Activated CD8-positive, alpha-beta memory T cell treated with anti-CD3 and anti-CD28 coated beads for 24 hours (primary cell): ENCODE results near the gene RFC5.
"Not testable (repeated sequence)": the region's sequence is repeated elsewhere in the genome, so short reads cannot be mapped to it uniquely, and the experiment has no call there.

Experiments
- DNase-seq: peaks from one replicate; pipeline ENCODE4 v3.0.0-alpha.2; 2020

Gene RFC5

DNA sequence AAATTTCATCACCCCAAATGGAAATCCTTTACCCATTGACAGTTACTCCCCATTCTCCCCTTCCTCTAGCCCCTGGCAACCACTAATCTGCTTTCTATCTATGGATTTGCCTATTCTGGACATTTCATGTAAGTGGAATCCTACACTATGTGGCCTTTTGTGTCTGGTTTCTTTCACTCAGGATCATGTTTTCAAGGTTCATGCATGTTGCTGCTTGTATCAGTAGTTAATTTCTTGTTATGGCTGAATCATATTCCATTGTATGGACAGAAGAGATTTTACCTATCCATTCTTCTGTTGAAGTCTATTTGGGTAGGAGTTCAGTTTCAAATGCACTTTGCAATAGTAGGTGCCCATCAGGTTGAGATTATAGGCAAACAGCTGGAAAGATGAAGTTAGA lies 1.4 kb downstream of the RFC5 start:
- no peak for DNase-seq

DNA sequence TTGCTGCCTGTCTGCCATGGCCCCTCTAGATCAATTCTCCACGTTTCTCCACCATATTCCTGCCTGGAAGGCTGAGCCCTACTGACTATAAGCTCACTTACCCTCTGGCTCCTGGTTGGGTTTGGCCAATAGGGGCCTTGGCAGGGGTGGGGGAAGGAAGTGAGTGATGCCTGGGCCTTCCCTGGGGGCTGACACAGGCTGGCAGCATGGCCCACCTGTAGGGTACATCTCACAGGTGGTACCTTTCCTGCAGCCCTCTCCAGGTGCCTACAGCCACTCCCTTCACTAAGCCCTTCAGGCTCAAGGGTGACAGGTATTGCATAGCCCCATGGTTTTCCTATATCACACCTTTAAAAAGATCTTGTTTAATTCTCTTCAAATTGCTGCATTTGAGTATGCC lies 3.5 kb downstream of the RFC5 start:
- no peak for DNase-seq

DNA sequence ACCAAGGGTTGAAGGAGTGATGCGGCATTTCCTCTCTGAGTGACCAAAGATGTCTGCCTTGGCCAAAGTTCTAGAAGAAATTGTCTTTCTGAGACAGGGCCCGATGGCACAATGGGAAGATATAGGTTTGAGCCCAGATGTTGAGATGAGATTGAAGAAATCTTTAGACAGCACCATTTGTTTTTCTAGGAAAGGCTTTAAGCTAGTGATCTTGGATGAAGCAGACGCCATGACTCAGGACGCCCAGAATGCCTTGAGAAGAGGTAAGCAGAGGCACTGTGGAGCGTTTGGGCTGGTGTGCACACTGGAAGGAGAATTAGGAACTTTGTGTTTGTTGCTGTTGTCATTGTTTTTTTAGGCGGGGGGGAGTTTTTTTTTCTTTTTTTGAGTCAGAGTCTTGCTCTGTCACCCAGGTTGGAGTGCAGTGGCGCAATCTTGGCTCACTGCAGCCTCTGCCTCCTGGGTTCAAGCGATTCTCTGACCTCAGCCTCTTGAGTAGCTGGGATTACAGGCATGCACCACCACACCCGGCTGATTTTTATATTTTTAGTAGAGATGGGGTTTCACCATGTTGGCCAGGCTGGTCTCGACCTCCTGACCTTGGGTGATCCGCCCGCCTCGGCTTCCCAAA lies 5.7 kb downstream of the RFC5 start:
- DNase-seq = not testable (repeated sequence)

DNA sequence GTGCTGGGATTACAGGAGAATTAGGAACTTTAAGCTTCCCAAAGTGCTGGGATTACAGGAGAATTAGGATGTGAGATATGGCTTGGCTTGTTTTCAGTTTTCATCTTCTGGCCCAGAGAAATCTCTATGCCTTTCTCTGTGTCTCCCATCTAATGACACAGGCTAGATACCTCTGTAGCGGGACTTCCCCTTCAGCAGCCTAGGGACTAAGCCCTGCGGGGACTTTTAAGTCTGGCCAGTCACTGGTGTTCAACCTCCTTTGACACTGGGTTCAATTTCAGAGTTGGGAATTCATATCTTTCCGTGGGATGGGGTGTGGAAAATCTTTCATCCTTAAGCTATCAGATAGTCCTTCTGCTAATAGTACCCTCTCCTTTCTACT lies 6.2 kb downstream of the RFC5 start:
- DNase-seq = no peak

DNA sequence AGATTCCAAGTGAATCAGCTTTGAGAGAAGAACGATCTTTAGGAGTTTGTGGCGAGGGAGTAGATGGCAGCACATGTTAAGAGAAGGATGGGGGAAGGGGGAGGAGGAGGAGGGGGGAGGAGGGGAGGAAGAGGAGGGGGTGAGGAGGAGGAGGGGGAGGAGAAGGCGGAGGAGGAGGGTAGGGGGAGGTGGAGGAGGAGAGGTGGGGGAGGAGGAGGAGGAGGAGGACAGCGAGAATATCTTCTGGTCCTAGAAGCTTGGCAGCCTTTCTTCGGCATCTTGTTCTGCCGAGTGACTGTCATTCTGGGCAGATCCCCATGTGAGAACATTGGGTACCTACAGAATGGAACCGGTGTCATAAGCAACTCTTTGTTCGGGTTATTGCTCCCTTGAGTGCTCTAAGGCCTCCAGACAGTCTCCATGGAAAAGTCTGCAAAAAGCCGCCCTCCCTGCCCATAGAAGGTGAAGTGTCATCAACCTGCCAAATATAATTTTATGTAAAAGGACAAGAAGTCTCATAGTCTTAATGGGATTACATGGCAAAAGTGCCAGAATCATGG lies 6.9 kb downstream of the RFC5 start:
- no peak for DNase-seq

DNA sequence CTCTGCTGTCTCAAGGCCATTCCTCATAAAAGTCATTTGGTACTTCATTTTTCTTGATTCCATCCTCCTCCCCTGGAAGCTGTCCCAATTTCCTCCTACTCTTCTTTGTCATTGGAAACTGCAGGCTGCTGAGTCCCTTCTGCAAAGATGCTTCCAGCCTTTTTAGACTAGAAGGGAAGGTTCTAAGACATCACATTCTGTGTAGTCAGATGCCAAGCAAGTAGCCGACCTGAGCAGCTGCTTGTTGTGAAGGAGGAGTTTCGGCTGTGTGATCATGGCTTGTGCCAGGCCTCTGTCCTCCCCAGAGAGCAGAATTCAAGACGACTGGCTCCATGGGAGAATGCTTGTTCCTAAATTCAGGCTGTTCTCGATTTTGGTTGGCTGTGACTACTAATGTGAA lies 8.7 kb downstream of the RFC5 start:
- DNase-seq = no peak

DNA sequence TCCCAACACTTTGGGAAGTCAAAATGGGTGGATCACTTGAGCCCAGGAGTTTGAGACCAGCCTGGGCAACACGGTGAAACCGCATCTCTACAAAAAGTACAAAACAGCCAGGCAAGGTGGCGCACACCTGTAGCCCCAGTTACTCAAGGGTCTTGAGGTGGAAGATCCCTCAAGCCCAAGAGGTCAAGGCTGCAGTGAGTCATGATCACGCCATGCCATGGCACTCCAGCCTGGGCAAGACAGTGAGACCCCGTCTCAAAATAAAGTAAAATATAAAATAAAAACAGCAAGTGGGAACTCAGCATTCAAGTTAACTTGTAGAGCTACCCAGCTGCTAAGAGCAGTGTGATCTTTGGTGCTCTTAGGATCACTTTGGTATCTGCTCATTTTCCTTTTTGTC lies 12.7 kb downstream of the RFC5 start:
- no peak for DNase-seq

DNA sequence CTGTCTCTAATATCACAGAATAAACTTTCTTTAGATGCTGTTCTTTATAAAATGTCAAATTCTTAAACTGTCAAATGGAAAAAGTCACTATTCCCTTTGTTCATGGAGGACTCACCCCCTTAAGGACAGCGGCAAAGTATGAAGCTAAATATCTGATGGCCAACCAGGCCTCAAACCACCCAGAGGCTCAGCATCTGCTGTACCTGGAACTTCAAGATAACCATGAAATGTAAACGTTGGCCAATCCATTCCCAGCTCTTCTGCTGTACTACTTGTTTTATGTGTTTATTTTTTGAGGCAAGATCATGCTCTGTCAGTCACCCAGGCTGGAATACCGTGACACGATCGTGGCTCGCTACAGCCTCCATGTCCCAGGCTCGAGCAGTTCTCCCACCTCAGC lies 15.7 kb downstream of the RFC5 start:
- DNase-seq = no peak

DNA sequence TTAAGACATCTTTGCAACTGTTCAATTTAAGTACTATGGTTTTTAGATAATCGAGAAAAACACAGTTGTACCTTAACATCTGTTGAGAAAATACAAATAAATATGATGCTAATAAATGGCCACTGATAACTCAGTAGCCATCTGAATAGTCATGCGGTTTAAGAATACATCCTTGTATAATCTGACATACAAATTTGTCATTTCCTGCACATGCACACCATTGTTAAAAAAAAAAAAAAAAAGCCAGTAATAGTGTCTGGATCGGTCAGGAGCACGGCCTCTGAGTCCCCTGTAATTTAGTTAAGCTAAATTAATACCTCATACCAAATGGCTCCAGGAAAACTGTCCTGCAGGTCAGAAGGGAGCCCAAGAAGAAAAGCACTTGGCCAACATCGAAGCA lies 16.8 kb downstream of the RFC5 start:
- DNase-seq = no peak

DNA sequence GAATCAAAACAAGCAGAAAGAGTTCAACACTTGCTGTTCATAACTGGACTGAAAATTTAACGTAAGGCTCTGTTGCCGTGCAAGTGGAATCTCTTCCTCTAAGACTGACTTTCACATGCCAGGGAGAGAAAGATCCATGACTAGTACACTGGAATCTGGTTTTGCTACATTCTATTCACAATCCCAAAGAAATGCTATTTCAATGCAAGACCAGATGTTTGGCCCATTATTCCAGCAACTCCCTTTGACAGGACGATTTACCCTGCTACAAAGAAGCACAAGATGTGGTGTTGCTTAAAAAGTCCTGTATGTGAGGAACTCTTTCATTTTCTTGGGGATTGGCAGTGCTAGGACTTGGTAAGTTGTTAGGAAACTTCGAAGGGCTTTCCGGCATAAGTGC lies 17.4 kb downstream of the RFC5 start:
- no peak for DNase-seq

DNA sequence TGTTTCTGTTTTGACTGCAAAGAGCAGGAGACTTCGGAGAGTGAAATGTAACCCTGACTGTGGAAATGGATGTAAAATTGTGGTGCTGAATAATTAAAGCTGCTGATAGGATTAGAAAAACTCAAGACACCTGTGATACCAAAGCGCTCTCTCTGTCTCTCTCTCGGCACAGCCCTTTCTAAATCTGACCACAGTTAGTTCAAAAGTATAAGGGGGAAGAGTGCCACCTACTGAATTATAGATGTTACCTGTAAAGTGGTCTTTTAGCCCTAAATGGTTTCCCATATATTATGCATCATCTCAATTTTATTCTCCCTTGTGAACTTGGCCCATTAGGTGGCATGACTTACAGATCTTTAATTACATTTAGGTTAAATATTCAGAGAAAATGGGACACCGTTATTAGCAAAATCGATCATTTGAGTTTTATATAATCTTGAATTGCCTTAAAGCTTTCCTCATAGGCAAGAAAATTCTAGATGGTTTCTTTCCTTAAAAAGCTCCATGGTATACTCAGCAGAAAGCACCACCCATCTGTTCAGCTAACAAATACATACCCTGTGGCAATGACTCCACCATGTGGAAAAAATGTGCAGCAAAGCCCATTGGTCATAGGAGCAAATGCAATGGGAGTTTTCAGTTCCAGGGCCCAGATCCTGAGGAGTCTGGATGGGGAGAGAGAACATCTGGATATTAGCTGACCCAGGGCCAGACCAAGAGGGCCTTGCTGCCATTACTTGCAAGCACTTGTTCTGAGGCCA lies 18.1 kb downstream of the RFC5 start:
- DNase-seq = no peak

DNA sequence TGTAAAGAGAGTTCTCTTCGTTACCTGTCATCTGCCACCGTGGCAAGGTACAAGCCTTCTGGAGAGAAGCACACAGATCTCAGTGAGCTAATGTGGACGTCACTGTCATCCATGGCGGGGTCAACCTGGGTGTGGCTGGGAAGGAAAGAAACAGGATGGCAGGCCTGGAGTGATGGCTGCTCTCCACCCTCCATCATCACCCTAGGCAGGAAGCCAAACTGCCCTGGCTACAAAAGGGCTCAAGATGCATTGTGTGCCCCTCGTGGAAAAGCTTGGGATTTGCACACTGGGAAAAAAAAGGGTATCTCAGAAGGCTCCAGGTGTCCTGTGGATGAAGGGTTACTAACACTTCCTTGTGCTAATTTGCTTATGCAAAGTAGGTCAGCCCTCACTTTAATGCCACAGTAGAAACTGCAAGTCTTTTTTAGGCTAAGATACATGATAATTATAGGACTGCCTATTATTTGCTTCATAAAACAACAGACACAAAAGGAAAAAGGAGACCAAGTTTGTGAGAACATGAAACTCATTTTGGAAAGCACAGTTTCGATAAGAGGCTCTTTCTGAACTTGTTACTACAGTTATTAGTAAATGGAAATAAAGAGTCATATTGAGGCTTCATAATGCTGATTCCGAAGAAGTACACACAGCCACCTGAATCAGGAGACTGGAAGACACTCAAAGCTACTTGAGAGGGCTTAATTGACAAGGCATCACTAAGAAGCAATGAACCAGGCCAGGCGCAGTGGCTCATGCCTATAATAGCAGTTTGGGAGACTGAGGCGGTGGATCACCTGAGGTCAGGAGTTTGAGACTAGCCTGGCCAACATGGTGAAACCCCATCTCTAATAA lies 18.9 kb downstream of the RFC5 start:
- DNase-seq = peak; percentile 74

DNA sequence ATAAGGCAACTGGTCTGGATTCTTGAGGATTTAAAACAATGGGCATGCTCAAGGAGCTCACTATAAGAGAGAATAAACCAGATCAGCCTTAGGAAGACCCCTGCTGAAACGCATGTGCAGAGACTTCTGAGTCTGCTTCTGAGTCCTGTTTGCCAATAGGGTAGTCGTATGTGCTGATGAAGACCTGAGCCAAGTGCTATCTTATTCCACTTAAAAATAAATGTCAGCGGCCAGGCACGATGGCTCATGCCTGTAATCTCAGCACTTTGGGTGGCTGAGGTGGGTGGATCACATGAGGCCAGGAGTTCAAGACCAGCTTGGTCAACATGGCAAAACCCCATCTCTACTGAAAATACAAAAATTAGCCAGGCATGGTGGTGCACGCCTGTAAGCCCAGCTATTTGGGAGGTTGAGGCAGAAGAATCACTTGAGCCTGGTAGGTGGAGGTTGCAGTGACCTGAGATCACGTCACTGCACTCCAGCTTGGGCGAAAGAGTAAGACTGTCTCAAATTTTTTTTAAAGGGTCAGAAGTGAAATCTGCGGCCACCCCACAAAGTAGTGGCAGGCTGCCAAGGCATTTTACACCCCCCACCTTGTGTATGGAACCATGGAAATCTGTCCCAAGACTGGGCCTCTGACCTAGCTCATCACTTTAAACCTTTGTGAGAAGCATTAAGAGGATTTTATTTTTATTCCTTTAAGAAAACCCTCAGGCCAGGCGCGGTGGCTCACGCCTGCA lies 20.3 kb downstream of the RFC5 start:
- DNase-seq = no peak

DNA sequence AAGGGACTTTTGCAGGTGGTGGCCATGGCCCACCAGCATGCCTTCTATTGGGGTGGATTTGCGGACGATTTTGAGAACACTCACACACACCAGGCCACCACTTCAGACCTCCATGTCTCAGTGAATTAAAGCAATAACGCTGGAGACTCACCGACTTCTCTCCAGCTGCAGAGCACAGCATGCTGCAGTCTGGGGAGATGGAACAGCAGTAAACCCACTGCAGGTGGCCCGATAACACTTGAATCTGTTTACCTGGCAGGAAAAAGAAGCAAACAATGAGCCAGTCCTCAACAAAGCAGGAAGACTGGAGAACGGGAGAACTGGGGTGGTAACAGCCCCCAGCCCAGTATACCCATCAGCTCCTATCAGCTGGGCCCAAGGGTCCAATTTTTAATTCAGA lies 21.6 kb downstream of the RFC5 start:
- no peak for DNase-seq

DNA sequence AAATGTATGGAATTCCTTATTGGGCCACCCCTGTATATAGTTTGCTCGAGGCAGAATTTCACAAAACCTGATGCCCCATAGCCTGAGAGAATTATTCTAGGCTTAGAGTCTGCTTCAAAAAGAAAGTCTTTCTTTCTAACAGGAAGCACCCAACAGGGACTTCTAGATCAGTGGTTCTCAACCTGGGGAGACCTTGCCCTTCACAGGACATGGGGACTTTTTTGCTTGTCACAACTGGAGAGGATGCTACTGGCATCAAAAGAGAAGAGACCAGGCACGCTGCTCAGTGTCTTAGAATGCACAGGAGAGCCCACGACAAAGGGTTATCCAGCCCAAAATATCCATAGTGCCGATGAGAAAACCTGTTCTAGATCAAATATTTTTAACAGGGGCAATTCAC lies 25.6 kb downstream of the RFC5 start:
- no peak for DNase-seq

DNA sequence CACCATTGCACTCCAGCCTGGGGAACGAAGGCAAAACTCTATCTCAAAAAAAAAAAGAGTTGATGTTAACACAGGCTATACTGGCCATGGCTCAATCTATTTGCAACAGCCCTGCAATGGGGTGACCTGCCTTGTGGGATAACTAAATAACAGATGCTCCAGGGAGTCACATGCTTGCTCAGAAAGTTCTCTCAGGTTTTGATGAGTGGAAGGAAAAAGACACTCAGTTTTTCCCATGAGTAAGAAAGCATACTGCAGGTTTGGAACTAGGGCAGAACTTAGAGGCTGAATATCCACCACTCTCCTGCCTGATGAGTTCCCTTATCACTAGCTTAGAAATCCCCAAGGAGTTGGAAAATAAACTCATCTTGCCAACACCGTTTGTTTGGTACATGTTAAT lies 27.6 kb downstream of the RFC5 start:
- no peak for DNase-seq

DNA sequence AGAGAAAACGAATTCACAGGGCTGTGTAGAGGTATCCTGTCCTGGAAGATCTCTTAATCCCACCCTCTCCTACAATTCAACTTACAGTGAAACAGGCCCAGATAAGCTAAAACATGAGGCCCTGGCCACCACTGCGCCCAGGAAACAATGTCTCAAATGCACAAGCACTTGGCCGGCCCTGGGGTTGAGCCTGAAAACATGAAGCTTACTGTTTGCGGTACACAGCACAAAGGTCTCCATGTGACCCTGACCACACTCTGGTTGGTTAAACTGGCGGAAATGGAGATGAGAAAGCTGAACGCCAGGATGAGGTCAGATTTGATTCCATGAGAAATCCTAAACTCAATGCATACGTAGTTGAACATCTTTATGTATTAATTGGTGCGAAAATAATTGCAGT lies 28.1 kb downstream of the RFC5 start:
- no peak for DNase-seq

DNA sequence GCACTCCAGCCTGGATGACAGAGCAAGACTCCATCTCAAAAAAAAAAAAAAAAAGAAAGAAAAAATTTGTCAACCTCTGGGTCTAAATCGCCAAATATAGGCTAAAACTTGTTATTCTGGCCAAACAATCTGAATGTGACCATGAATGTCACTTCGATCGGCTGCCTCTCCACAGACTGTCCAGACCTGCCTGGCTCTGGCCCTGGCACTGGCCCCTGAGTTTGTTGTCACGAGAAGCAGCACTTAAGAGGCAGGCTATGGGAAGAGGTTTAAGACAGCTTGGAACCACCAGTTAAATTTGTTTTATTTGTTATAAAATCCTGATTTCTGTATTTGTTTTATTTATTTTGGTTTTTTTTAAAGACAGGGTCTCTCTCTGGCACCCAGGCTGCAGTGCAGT lies 29.9 kb downstream of the RFC5 start:
- DNase-seq = no peak

DNA sequence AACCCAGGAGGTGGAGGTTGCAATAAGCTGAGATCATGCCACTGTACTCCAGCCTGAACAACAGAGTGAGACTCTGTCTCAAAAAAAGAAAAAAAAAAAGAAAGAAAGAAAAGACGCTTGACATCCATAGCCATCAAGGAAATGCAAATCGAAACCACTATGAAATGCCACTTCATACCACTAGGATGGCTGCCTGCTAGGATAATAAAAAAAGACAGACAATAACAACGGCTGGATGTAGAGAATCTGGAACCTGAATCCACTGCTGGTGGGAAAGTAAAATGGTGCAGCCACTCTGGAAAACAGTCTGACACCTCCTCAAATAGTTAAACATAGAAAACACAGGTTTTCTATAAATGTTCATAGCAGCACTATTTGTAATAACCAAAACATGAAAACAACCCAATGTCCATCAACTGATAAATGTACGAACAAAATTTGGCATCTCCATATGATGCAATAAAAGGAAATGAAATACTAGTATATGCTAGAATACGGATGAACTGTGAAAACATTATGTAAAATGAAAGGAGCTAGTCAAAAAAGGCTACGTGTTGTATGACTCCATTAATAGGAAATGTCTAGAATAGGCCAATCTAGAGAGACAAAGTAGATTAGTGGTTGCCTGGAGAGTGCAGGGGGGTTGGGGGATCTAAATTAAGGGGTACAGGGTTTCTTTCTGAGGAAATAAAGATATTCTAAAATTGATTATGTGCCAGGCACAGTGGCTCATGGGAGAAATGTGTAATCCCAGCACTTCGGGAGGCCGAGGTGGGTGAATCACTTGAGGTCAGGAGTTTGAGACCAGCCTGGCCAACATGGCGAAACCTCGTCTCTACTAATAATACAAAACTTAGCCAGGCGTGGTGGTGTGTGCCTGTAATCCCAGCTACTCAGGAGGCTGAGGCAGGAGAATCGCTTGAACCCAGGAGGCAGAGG lies 34.7 kb downstream of the RFC5 start:
- DNase-seq = no peak

DNA sequence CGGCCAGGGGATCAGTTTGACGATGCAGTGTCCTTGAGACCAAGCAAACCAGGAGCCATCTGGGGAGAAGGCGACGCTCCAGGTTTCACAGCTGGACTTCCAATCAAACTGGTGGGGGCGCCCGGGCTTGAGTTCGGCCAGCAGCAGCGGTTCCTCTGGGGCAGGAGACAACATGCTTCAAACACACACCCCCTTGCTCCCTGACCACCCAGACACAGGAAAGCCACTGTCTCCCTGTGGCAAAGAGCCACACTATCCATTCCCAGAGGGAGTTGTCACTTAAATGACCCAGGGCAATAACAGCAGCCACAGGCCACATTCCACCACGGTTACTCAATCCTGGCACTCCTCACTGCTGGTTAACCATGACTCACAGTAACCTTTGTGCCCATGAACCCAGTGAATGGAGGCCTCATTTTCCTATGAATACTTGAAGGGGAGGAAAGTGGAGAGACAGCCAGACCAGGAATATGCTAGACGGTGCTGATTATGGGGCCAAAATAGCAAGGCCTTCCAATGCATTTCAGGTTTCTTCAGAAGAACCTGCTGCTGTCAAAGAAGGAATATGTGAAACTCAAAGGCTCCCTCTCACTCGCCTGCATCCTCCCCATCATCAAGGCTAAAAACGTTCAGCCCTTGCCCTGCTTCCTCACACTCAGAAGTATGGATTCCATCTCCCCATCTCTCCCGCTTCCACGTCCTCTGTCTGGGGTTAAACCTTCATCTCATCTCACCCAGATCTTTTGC lies 36.0 kb downstream of the RFC5 start:
- no peak for DNase-seq
